Endothelial cell (in vitro differentiated cells): Measurements from ENCODE around the gene TMC7. TPM values are rescaled to one million over a fixed set of nuclear protein-coding genes. Genes with fewer than 3 reads are reported as not detected.

Experiments
- DNase-seq: peaks from one replicate; pipeline ENCODE4 v3.0.0; 2021; ENCODE audit warnings: low spot score
- H3K27ac Mint-ChIP-seq: one replicate; pipeline ENCODE4 v1.8.0; 2021; ENCODE audit warnings: mixed read lengths, inconsistent platforms; ENCODE audit not compliant: unreplicated experiment
- H3K27me3 Mint-ChIP-seq: one replicate; pipeline ENCODE4 v1.8.0; 2021; ENCODE audit warnings: mild to moderate bottlenecking, moderate library complexity, mixed read lengths, inconsistent platforms; ENCODE audit not compliant: unreplicated experiment
- H3K36me3 Mint-ChIP-seq: one replicate; pipeline ENCODE4 v1.8.0; 2021; ENCODE audit warnings: mild to moderate bottlenecking, low read depth, mixed read lengths, inconsistent platforms; ENCODE audit not compliant: unreplicated experiment
- H3K4me1 Mint-ChIP-seq: one replicate; pipeline ENCODE4 v1.8.0; 2021; ENCODE audit warnings: mild to moderate bottlenecking, mixed read lengths, inconsistent platforms; ENCODE audit not compliant: unreplicated experiment
- H3K4me3 Mint-ChIP-seq: one replicate; pipeline ENCODE4 v1.8.0; 2021; ENCODE audit warnings: mild to moderate bottlenecking, mixed read lengths, inconsistent platforms; ENCODE audit not compliant: unreplicated experiment
- H3K9me3 Mint-ChIP-seq: one replicate; pipeline ENCODE4 v1.8.0; 2021; ENCODE audit warnings: mixed read lengths, inconsistent platforms; ENCODE audit not compliant: unreplicated experiment
- total RNA-seq: library from RNA; stranded (reverse); fragmentation: NEBNext Ultra II Directional; extraction: Animal tissue kit (Norgen Biotek cat#: 25700); gene quantifications from one replicate; pipeline ENCODE4 v1.2.1, GENCODE V29; 2021; ENCODE audit not compliant: unreplicated experiment
- TF ChIP-seq, protein P1 (sequence below): fragments of 200-600 bp; sonication (generic); IDR thresholded peaks from one replicate; pipeline ENCODE4 v1.5.0; 2021; ENCODE audit warnings: antibody characterized with exemption; ENCODE audit not compliant: unreplicated experiment

TMC7 gene
- total RNA-seq, 1 donor from 2014 or later: 16.9 TPM

GRCh38 chr16:19077879-19078278 lies 94.1 kb downstream of the TMC7 start:
- Mint-ChIP-seq H3K9me3 (no peaks in the 10 kb centered on the region), H3K4me3 (no peak overlapping the region), H3K4me1 (no peaks in the 10 kb centered on the region), H3K27ac (no peak overlapping the region), H3K27me3 (peaks cover 3% of the 10 kb centered on the region), H3K36me3 (peaks cover 13% of the 10 kb centered on the region)
- TF ChIP-seq, protein P1, sequence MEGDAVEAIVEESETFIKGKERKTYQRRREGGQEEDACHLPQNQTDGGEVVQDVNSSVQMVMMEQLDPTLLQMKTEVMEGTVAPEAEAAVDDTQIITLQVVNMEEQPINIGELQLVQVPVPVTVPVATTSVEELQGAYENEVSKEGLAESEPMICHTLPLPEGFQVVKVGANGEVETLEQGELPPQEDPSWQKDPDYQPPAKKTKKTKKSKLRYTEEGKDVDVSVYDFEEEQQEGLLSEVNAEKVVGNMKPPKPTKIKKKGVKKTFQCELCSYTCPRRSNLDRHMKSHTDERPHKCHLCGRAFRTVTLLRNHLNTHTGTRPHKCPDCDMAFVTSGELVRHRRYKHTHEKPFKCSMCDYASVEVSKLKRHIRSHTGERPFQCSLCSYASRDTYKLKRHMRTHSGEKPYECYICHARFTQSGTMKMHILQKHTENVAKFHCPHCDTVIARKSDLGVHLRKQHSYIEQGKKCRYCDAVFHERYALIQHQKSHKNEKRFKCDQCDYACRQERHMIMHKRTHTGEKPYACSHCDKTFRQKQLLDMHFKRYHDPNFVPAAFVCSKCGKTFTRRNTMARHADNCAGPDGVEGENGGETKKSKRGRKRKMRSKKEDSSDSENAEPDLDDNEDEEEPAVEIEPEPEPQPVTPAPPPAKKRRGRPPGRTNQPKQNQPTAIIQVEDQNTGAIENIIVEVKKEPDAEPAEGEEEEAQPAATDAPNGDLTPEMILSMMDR: no peak
- no peak for DNase-seq

GRCh38 chr16:19083670-19084069 lies 99.9 kb downstream of the TMC7 start:
- H3K4me3 Mint-ChIP-seq: no peak overlapping the region
- H3K36me3 Mint-ChIP-seq: peaks cover 13% of the 10 kb centered on the region
- TF ChIP-seq, protein P1: no peak
- H3K9me3 Mint-ChIP-seq: no peaks in the 10 kb centered on the region
- peaks cover 5% of the 10 kb centered on the region for H3K27me3 Mint-ChIP-seq
- no peak overlapping the region for H3K27ac Mint-ChIP-seq
- DNase-seq: no peak
- H3K4me1 Mint-ChIP-seq: peaks cover 10% of the 10 kb centered on the region

- peaks cover 13% of the 10 kb centered on the region for H3K36me3 Mint-ChIP-seq
- no peaks in the 10 kb centered on the region for H3K9me3 Mint-ChIP-seq
- no peak overlapping the region for H3K4me3 Mint-ChIP-seq
- TF ChIP-seq, protein P1: no peak
- peaks cover 5% of the 10 kb centered on the region for H3K27me3 Mint-ChIP-seq
- no peak for DNase-seq
- peaks cover 10% of the 10 kb centered on the region for H3K4me1 Mint-ChIP-seq
- no peak overlapping the region for H3K27ac Mint-ChIP-seq
These were observed 100.4 kb downstream of the TMC7 start for GRCh38 chr16:19084139-19084538.

GRCh38 chr16:19084879-19085278 lies 101.1 kb downstream of the TMC7 start:
- H3K36me3 Mint-ChIP-seq: peaks cover 13% of the 10 kb centered on the region
- TF ChIP-seq, protein P1: no peak
- H3K27ac Mint-ChIP-seq: no peak overlapping the region
- H3K4me1 Mint-ChIP-seq: peaks cover 10% of the 10 kb centered on the region
- peaks cover 5% of the 10 kb centered on the region for H3K27me3 Mint-ChIP-seq
- DNase-seq: no peak
- no peaks in the 10 kb centered on the region for H3K9me3 Mint-ChIP-seq
- no peak overlapping the region for H3K4me3 Mint-ChIP-seq

- no peak overlapping the region for H3K4me3 Mint-ChIP-seq
- H3K27me3 Mint-ChIP-seq: peaks cover 5% of the 10 kb centered on the region
- DNase-seq: no peak
- H3K4me1 Mint-ChIP-seq: peaks cover 10% of the 10 kb centered on the region
- H3K9me3 Mint-ChIP-seq: no peaks in the 10 kb centered on the region
- TF ChIP-seq, protein P1: no peak
- no peak overlapping the region for H3K27ac Mint-ChIP-seq
- peaks cover 13% of the 10 kb centered on the region for H3K36me3 Mint-ChIP-seq
These were observed 102.0 kb downstream of the TMC7 start for GRCh38 chr16:19085679-19086200.
